Uterus (tissue), 4 donors: ENCODE results near the gene KCNJ14. TPM values are rescaled to one million over a fixed set of nuclear protein-coding genes. Genes with fewer than 3 reads are reported as not detected.
A peak's percentile ranks its signal among the peaks of the same experiment; 100 is the strongest.

Source experiments
- DNase-seq, 2 donors: peaks; one replicate each; pipeline ENCODE4 v3.0.0-alpha.2; 2019 to 2020
- H3K27ac ChIP-seq, 2 donors: fragments of 200-600 bp; sonication (generic); 1 replicate in 1 of 2; 2 replicates in 1 of 2; pipeline ENCODE4 v1.5.1; 2016 to 2018
- H3K27me3 ChIP-seq, 2 donors: fragments of 200-600 bp; sonication (generic); one replicate each; pipeline ENCODE4 v1.5.1; 2018 to 2019; ENCODE audit warnings: control low read depth in 1 of 2
- H3K36me3 ChIP-seq, 2 donors: fragments of 200-600 bp; sonication (generic); one replicate each; pipeline ENCODE4 v1.5.1; 2019; ENCODE audit warnings: control low read depth in 1 of 2
- H3K4me1 ChIP-seq, 2 donors: fragments of 200-600 bp; sonication (generic); one replicate each; pipeline ENCODE4 v1.5.1; 2018 to 2019; ENCODE audit warnings: control low read depth in 1 of 2
- H3K4me3 ChIP-seq, 2 donors: fragments of 200-600 bp; sonication (generic); 1 replicate in 1 of 2; 2 replicates in 1 of 2; pipeline ENCODE4 v1.5.1; 2018 to 2019; ENCODE audit warnings: mild to moderate bottlenecking in 1 of 2
- H3K9me3 ChIP-seq, 2 donors: fragments of 200-600 bp; sonication (generic); one replicate each; pipeline ENCODE4 v1.5.1; 2019; ENCODE audit warnings: control low read depth in 1 of 2
- POLR2A ChIP-seq, 2 donors: fragments of 450-650 bp; IDR thresholded peaks; one replicate each; pipeline ENCODE4 v1.6.1; 2016; ENCODE audit warnings: antibody characterized with exemption in 2 of 2, mild to moderate bottlenecking in 1 of 2, moderate library complexity in 1 of 2
- intact Hi-C: fragments of 100-400 bp; cut with DNase I; formaldehyde crosslinking; loops from one replicate; pipeline ENCODE4 v1.15.1; 2023; ENCODE audit warnings: low total_unique reads
- total RNA-seq, 4 donors: library from RNA; depleted of rRNA in 3 of 4; stranded (reverse); fragments of >200 nt in 3 of 4; gene quantifications; one replicate each; pipeline versions ENCODE4 v1.1.0 to v1.2.4, GENCODE V29; 2014 to 2023
- TF ChIP-seq, protein P1 (sequence below), 4 experiments: fragments of 200-600 bp in 2 of 4; fragments of 450-650 bp in 2 of 4; sonication (generic) in 2 of 4; IDR thresholded peaks; one replicate each; pipeline ENCODE4 v1.5.1; 2016 to 2019; ENCODE audit warnings: antibody characterized with exemption in 4 of 4, mild to moderate bottlenecking in 2 of 4, moderate library complexity in 1 of 4
- donor health status: DM: yes; HTN: yes; CAD: no.

The KCNJ14 gene
- total RNA-seq, 4 donors from 2014 or later, result 0.29 to 2.2 (median 1.2) TPM; not detected in 1

GRCh38 chr19:48468772-48469288 is 13.5 kb downstream of the KCNJ14 start:
- H3K27ac ChIP-seq, result peak overlapping the region; percentile 93 to 98
- intact Hi-C loops, result no loop called here
- no peaks in the 10 kb centered on the region for H3K27me3 ChIP-seq
- no peaks in the 10 kb centered on the region for H3K36me3 ChIP-seq
- TF ChIP-seq POLR2A (IDR thresholded peaks at IDR 0.05), result no peak
- TF ChIP-seq, protein P1, sequence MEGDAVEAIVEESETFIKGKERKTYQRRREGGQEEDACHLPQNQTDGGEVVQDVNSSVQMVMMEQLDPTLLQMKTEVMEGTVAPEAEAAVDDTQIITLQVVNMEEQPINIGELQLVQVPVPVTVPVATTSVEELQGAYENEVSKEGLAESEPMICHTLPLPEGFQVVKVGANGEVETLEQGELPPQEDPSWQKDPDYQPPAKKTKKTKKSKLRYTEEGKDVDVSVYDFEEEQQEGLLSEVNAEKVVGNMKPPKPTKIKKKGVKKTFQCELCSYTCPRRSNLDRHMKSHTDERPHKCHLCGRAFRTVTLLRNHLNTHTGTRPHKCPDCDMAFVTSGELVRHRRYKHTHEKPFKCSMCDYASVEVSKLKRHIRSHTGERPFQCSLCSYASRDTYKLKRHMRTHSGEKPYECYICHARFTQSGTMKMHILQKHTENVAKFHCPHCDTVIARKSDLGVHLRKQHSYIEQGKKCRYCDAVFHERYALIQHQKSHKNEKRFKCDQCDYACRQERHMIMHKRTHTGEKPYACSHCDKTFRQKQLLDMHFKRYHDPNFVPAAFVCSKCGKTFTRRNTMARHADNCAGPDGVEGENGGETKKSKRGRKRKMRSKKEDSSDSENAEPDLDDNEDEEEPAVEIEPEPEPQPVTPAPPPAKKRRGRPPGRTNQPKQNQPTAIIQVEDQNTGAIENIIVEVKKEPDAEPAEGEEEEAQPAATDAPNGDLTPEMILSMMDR (IDR thresholded peaks at IDR 0.05), result no peak
- H3K9me3 ChIP-seq, result no peaks in the 10 kb centered on the region
- peak; percentile 100 for DNase-seq
- peaks cover 0 to 6% of the 10 kb centered on the region in 2 donors for H3K4me1 ChIP-seq
- H3K4me3 ChIP-seq, result peak overlapping the region; percentile 91 to 98

- peak within 1 kb of the TSS; percentile 91 to 98 for H3K4me3 ChIP-seq
- DNase-seq, result peak; percentile 82 to 85
- intact Hi-C loops, result no loop called here
- no peaks in the 10 kb centered on the region for H3K36me3 ChIP-seq
- TF ChIP-seq, protein P1 (IDR thresholded peaks at IDR 0.05), result peak in 1 of 4 experiments; percentile 14
- TF ChIP-seq POLR2A (IDR thresholded peaks at IDR 0.05), result peak; percentile 89 to 94
- peaks cover 0 to 6% of the 10 kb centered on the region in 2 donors for H3K4me1 ChIP-seq
- no peaks in the 10 kb centered on the region for H3K9me3 ChIP-seq
- no peaks in the 10 kb centered on the region for H3K27me3 ChIP-seq
- peak within 1 kb of the TSS; percentile 93 to 98 for H3K27ac ChIP-seq
Observed at GRCh38 chr19:48469289-48469881, 14.0 kb downstream of the KCNJ14 start, which contains the start of gene CYTH2. Gene CYTH2, plus strand, starts transcription at chr19:48469369. Its CDS starts 139 bp downstream, at chr19:48469508.

- Histone ChIP-seq H3K27me3 (no peaks in the 10 kb centered on the region), H3K27ac (peak overlapping the region; percentile 93 to 98), H3K4me1 (peaks cover 0 to 6% of the 10 kb centered on the region in 2 donors), H3K4me3 (peak overlapping the region; percentile 91 to 98), H3K9me3 (no peaks in the 10 kb centered on the region), H3K36me3 (no peaks in the 10 kb centered on the region)
- intact Hi-C loops, result no loop called here
- no peak for DNase-seq
- no peak for TF ChIP-seq POLR2A (IDR thresholded peaks at IDR 0.05)
- TF ChIP-seq, protein P1 (IDR thresholded peaks at IDR 0.05), result no peak
Observed at GRCh38 chr19:48469934-48470680, 14.7 kb downstream of the KCNJ14 start.

GRCh38 chr19:48470856-48471255 is 15.5 kb downstream of the KCNJ14 start:
- Histone ChIP-seq H3K27ac (no peak overlapping the region), H3K36me3 (no peaks in the 10 kb centered on the region), H3K27me3 (no peaks in the 10 kb centered on the region), H3K4me1 (peaks cover 0 to 6% of the 10 kb centered on the region in 2 donors), H3K4me3 (no peak overlapping the region), H3K9me3 (no peaks in the 10 kb centered on the region)
- intact Hi-C loops, result no loop called here
- TF ChIP-seq POLR2A (IDR thresholded peaks at IDR 0.05), result no peak
- TF ChIP-seq, protein P1 (IDR thresholded peaks at IDR 0.05), result no peak
- no peak for DNase-seq

DNA sequence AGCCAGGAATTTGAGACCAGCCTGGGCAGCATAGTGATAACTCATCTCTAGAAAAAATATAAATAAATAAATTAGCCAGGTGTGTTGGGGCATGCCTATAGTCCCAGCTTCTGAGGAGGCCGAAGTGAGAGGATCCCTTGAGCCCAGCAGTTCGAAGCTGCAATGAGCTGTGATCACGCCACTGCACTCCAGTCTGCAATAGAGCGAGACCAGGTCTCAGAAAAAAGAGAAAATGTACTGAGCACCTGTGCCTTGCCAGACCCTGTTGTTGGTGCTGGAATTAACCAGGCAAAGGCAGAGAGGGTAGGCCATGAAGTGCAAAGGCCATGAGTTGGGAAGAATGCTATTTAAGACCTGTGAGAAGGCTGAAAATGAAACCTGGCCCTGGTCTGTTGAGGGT is 16.5 kb downstream of the KCNJ14 start:
- H3K4me1 ChIP-seq, result peaks cover 0 to 6% of the 10 kb centered on the region in 2 donors
- H3K27ac ChIP-seq, result no peak overlapping the region
- intact Hi-C loops, result no loop called here
- no peak for DNase-seq
- no peaks in the 10 kb centered on the region for H3K9me3 ChIP-seq
- TF ChIP-seq POLR2A (IDR thresholded peaks at IDR 0.05), result no peak
- TF ChIP-seq, protein P1 (IDR thresholded peaks at IDR 0.05), result no peak
- no peaks in the 10 kb centered on the region for H3K36me3 ChIP-seq
- H3K4me3 ChIP-seq, result no peak overlapping the region
- H3K27me3 ChIP-seq, result no peaks in the 10 kb centered on the region
